Gastrocnemius medialis (tissue), 4 donors: ENCODE data around the gene PWP1.

ENCODE experiments used
- CTCF ChIP-seq, 5 experiments: fragments of 450-650 bp in 3 of 5; fragments of 200-600 bp in 2 of 5; sonication (generic) in 2 of 5; IDR thresholded peaks in 4 of 5; conservative IDR thresholded peaks in 1 of 5; 1 replicate in 4 of 5; 2 replicates in 1 of 5; pipeline ENCODE4 v1.5.1; 2016 to 2019; ENCODE audit warnings: antibody characterized with exemption in 5 of 5, mild to moderate bottlenecking in 3 of 5, moderate library complexity in 3 of 5
- POLR2A ChIP-seq, 2 donors: fragments of 450-650 bp; IDR thresholded peaks; one replicate each; pipeline ENCODE4 v1.6.1; 2017; ENCODE audit warnings: antibody characterized with exemption in 2 of 2, mild to moderate bottlenecking in 2 of 2, moderate library complexity in 2 of 2

- TF ChIP-seq POLR2A (IDR thresholded peaks at IDR 0.05), result no peak
- TF ChIP-seq CTCF (IDR thresholded peaks at IDR 0.05 in 4 of 5, conservative IDR thresholded peaks at IDR 0.05 in 1 of 5), result no peak
Measured at GRCh38 chr12:107677671-107678070, 7.9 kb upstream of the PWP1 start.
